IMR-90 (cell line): ENCODE measurements around the gene ADAMTS17. TPM values are rescaled to one million over a fixed set of nuclear protein-coding genes. Genes with fewer than 3 reads are reported as not detected.

ENCODE experiments used
- ATAC-seq: fragments of 200-7000 bp; cut with Tn5 transposase; 2 replicates; pipeline ENCODE4 v1.9.1; 2020; ENCODE audit warnings: low read depth, mild to moderate bottlenecking, moderate library complexity
- BruUV-seq: library from RNA; stranded (reverse); fragments of 400-500 nt; replicated peaks from 2 replicates; lab custom pipeline; 2021; lab: Mats Ljungman, UMichigan
- CTCF ChIA-PET: fragments of 300-600 bp; formaldehyde crosslinking; extraction: SDS; loops from one replicate; lab custom pipeline; 2021; ENCODE audit warnings: antibody characterized with exemption; lab: Yijun Ruan, JAX
- POLR2A ChIA-PET: fragments of 300-600 bp; sonication (Branson Sonifier 250); formaldehyde crosslinking; loops from one replicate; lab custom pipeline; 2022; ENCODE audit warnings: antibody characterized with exemption; ENCODE audit not compliant: unreplicated experiment; lab: Charles Lee
- DNase-seq: peaks from one replicate; pipeline ENCODE4 v3.0.0; 2013
- H2AFZ ChIP-seq: replicated peaks from 2 replicates; pipeline ENCODE3; 2013; ENCODE audit warnings: low read length, mild to moderate bottlenecking; ENCODE audit not compliant: poor library complexity
- H2AK5ac ChIP-seq: 2 replicates; pipeline ENCODE4 v1.6.1; 2013; ENCODE audit warnings: low read depth, low read length, inconsistent platforms
- H2AK9ac ChIP-seq: replicated peaks from 2 replicates; pipeline ENCODE3; 2013; ENCODE audit warnings: mild to moderate bottlenecking, low read depth, low read length, moderate library complexity; ENCODE audit not compliant: poor library complexity
- H2BK120ac ChIP-seq: 2 replicates; pipeline ENCODE4 v1.6.1; 2013; ENCODE audit warnings: low read depth, low read length, inconsistent platforms
- H2BK15ac ChIP-seq: 3 replicates; pipeline ENCODE4 v1.6.1; 2013; ENCODE audit warnings: low read depth, low read length, inconsistent platforms
- H2BK20ac ChIP-seq: 2 replicates; pipeline ENCODE4 v1.6.1; 2013; ENCODE audit warnings: low read depth, mild to moderate bottlenecking, inconsistent platforms, low read length, moderate library complexity
- H2BK5ac ChIP-seq: 2 replicates; pipeline ENCODE4 v1.6.1; 2013; ENCODE audit warnings: mild to moderate bottlenecking, low read depth, low read length, inconsistent platforms; ENCODE audit not compliant: poor library complexity, severe bottlenecking
- H3K14ac ChIP-seq: replicated peaks from 2 replicates; pipeline ENCODE4 v1.6.1; 2013; ENCODE audit warnings: low read depth, low read length, inconsistent platforms
- H3K18ac ChIP-seq: 2 replicates; pipeline ENCODE4 v1.6.1; 2013; ENCODE audit warnings: low read depth, low read length, control low read depth
- H3K23ac ChIP-seq: 2 replicates; pipeline ENCODE4 v1.6.1; 2013; ENCODE audit warnings: low read depth, low read length, inconsistent platforms
- H3K27ac ChIP-seq: 2 replicates; pipeline ENCODE4 v1.5.1; 2013; ENCODE audit warnings: mild to moderate bottlenecking, control low read depth, low read length; ENCODE audit not compliant: insufficient read depth
- H3K27me3 ChIP-seq: 2 replicates; pipeline ENCODE4 v1.6.1; 2013; ENCODE audit warnings: low read length; ENCODE audit not compliant: control insufficient read depth, insufficient read depth
- H3K36me3 ChIP-seq: 2 replicates; pipeline ENCODE4 v1.6.1; 2013; ENCODE audit warnings: low read length, mixed read lengths; ENCODE audit not compliant: control insufficient read depth, insufficient read depth
- H3K4ac ChIP-seq: 2 replicates; pipeline ENCODE4 v1.6.1; 2013; ENCODE audit warnings: low read depth, low read length, inconsistent platforms
- H3K4me1 ChIP-seq: 2 replicates; pipeline ENCODE4 v1.6.1; 2013; ENCODE audit warnings: low read length, mixed read lengths; ENCODE audit not compliant: control insufficient read depth, insufficient read depth
- H3K4me2 ChIP-seq: 2 replicates; pipeline ENCODE4 v1.6.1; 2013; ENCODE audit warnings: low read depth, mild to moderate bottlenecking, control low read depth, low read length, moderate library complexity
- H3K4me3 ChIP-seq: 2 replicates; pipeline ENCODE4 v1.5.1; 2013; ENCODE audit warnings: low read depth, mild to moderate bottlenecking, control low read depth, low read length, moderate library complexity; ENCODE audit not compliant: insufficient read depth
- H3K56ac ChIP-seq: 2 replicates; pipeline ENCODE4 v1.6.1; 2013; ENCODE audit warnings: low read length, inconsistent platforms; ENCODE audit not compliant: insufficient read depth; ENCODE audit errors: extremely low read depth
- H3K79me1 ChIP-seq, 2 experiments: 2 replicates each; pipeline ENCODE4 v1.6.1; 2013; ENCODE audit warnings: low read length in 2 of 2, inconsistent platforms in 1 of 2, low read depth in 1 of 2
- H3K9ac ChIP-seq: 2 replicates; pipeline ENCODE4 v1.6.1; 2013; ENCODE audit warnings: low read depth, low read length, control low read depth
- H3K9me1 ChIP-seq: 2 replicates; pipeline ENCODE4 v1.6.1; 2013; ENCODE audit warnings: low read length, inconsistent platforms; ENCODE audit not compliant: insufficient read depth
- H3K9me3 ChIP-seq: 2 replicates; pipeline ENCODE4 v1.6.1; 2013; ENCODE audit warnings: low read length; ENCODE audit not compliant: control insufficient read depth, insufficient read depth
- H4K20me1 ChIP-seq: 2 replicates; pipeline ENCODE4 v1.6.1; 2013; ENCODE audit warnings: low read length, inconsistent platforms; ENCODE audit not compliant: insufficient read depth
- H4K5ac ChIP-seq: 2 replicates; pipeline ENCODE4 v1.6.1; 2013; ENCODE audit warnings: mild to moderate bottlenecking, low read depth, low read length, control low read depth
- H4K8ac ChIP-seq, 2 experiments: 2 replicates each; pipeline ENCODE4 v1.6.1; 2013; ENCODE audit warnings: low read depth in 2 of 2, low read length in 2 of 2, control low read depth in 1 of 2, inconsistent platforms in 1 of 2
- H4K91ac ChIP-seq: 2 replicates; pipeline ENCODE4 v1.6.1; 2013; ENCODE audit warnings: low read depth, low read length, inconsistent platforms; ENCODE audit not compliant: insufficient read depth
- BHLHE40 ChIP-seq: fragments of 150-350 bp; IDR thresholded peaks from 2 replicates; pipeline ENCODE4 v1.6.1; 2016; ENCODE audit warnings: mild to moderate bottlenecking, low read depth, low read length
- CEBPB ChIP-seq: IDR thresholded peaks from 2 replicates; pipeline ENCODE4 v1.6.1; 2012; ENCODE audit warnings: low read depth, low read length, improper control_type of control experiment
- CHD1 ChIP-seq: IDR thresholded peaks from 2 replicates; pipeline ENCODE4 v1.6.1; 2012; ENCODE audit warnings: low read depth, low read length, improper control_type of control experiment
- FOS ChIP-seq: fragments of 150-350 bp; IDR thresholded peaks from 2 replicates; pipeline ENCODE4 v1.6.1; 2016; ENCODE audit warnings: low read depth, low read length
- MAFK ChIP-seq: IDR thresholded peaks from 2 replicates; pipeline ENCODE4 v1.6.1; 2012; ENCODE audit warnings: low read depth, low read length, improper control_type of control experiment
- MAZ ChIP-seq: IDR thresholded peaks from 2 replicates; pipeline ENCODE4 v1.6.1; 2012; ENCODE audit warnings: low read depth, mild to moderate bottlenecking, low read length, improper control_type of control experiment, moderate library complexity, borderline replicate concordance
- MXI1 ChIP-seq: IDR thresholded peaks from 2 replicates; pipeline ENCODE4 v1.6.1; 2012; ENCODE audit warnings: low read depth, mild to moderate bottlenecking, low read length, moderate library complexity, borderline replicate concordance
- NFE2L2 ChIP-seq: fragments of 150-350 bp; IDR thresholded peaks from 2 replicates; pipeline ENCODE4 v1.6.1; 2016; ENCODE audit warnings: low read depth, mild to moderate bottlenecking, low read length
- POLR2A ChIP-seq: IDR thresholded peaks from 2 replicates; pipeline ENCODE4 v1.6.1; 2012; ENCODE audit warnings: mild to moderate bottlenecking, low read depth, low read length
- RAD21 ChIP-seq: IDR thresholded peaks from 2 replicates; pipeline ENCODE4 v1.6.1; 2012; ENCODE audit warnings: low read length, improper control_type of control experiment
- RCOR1 ChIP-seq: IDR thresholded peaks from 2 replicates; pipeline ENCODE4 v1.6.1; 2012; ENCODE audit warnings: mild to moderate bottlenecking, low read length, improper control_type of control experiment; ENCODE audit not compliant: insufficient replicate concordance
- RFX5 ChIP-seq: IDR thresholded peaks from 2 replicates; pipeline ENCODE4 v1.8.0; 2012; ENCODE audit warnings: low read depth, mild to moderate bottlenecking, low read length, moderate library complexity
- SMC3 ChIP-seq: fragments of 150-350 bp; IDR thresholded peaks from 2 replicates; pipeline ENCODE4 v1.6.1; 2016; ENCODE audit warnings: low read depth, mild to moderate bottlenecking, antibody characterized with exemption, low read length, moderate library complexity
- WGBS, 2 experiments: methylation state at CpG; one replicate each; pipeline versions ENCODE4 v1.1.5 to v1.1.7; 2013; ENCODE audit warnings: missing lambda C conversion rate in 2 of 2; ENCODE audit not compliant: insufficient read length in 1 of 2; ENCODE audit errors: extremely low coverage in 2 of 2; 5-methylcytosine and 5-hydroxymethylcytosine counted together
- dilution Hi-C: fragments of 300-500 bp; cut with HindIII; formaldehyde crosslinking; loops from one replicate; pipeline ENCODE4 v1.14.3; 2018; ENCODE audit warnings: low sequenced_read_pairs; ENCODE audit not compliant: unreplicated experiment
- in situ Hi-C: fragments of 300-500 bp; cut with MboI; formaldehyde crosslinking; loops from 3 replicates; pipeline ENCODE4 v1.14.3; 2019; ENCODE audit warnings: low sequenced_read_pairs, inconsistent platforms, mixed read lengths
- intact Hi-C: fragments of 100-400 bp; cut with micrococcal nuclease; formaldehyde crosslinking; loops from 2 replicates; pipeline ENCODE4 v1.10.0; 2022
- polyA plus RNA-seq, 3 experiments: library from polyadenylated mRNA; depleted of rRNA; stranded (reverse); fragments of >200 nt; gene quantifications; 2 replicates each; pipeline ENCODE4 v1.2.3, GENCODE V29; 2012; ENCODE audit warnings: low replicate concordance in 1 of 3
- total RNA-seq: library from RNA; depleted of rRNA; stranded (reverse); fragments of >200 nt; gene quantifications from 2 replicates; pipeline ENCODE4 v1.2.3, GENCODE V29; 2012
- TF ChIP-seq, protein P1 (sequence below): conservative IDR thresholded peaks from 2 replicates; pipeline ENCODE4 v1.5.1; 2012; ENCODE audit warnings: mild to moderate bottlenecking, low read depth, low read length, improper control_type of control experiment
- TF ChIP-seq, protein P2 (sequence below): fragments of 150-350 bp; IDR thresholded peaks from 2 replicates; pipeline ENCODE4 v1.6.1; 2016; ENCODE audit warnings: low read depth, mild to moderate bottlenecking, low read length, moderate library complexity, borderline replicate concordance
- TF ChIP-seq, protein P3 (sequence below): fragments of 150-350 bp; IDR thresholded peaks from 2 replicates; pipeline ENCODE4 v1.6.1; 2017; ENCODE audit warnings: mild to moderate bottlenecking, antibody characterized with exemption, low read length, low read depth

Gene ADAMTS17
- total and polyA plus RNA-seq, 2 of the 4 experiments (the other 2 are of a cell fraction) = 0.03 TPM; not detected in 1

DNA sequence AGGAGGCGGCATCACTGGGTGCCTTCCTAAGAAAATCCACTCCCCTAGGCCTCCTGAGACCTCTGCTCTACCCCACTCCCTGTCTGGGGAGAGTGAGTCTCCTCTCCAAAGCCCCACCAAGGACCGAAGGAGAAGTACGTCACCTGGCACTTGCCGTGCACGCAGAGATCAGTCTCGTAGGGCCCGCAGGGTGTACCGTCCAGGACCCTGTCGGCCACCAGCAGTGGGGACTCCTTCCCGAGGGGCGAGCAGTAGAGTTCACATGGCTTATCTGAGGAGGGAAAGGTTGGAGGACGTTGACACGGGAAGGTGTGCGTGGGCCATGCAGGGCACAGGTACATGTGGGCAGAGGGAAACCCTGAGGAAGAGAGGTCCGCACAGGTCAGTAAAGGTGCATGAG, 232.9 kb downstream of the ADAMTS17 start:
- Histone ChIP-seq H3K79me1 (no peaks in the 10 kb centered on the region), H2BK20ac (no peak overlapping the region), H2AK5ac (peak overlapping the region; percentile 50; the same call in 1 of the 2 replicates), H3K27ac (no peak overlapping the region), H3K4me3 (no peak overlapping the region), H4K5ac (no peak overlapping the region), H4K8ac (no peak overlapping the region), H2AK9ac (peak overlapping the region; percentile 9), H3K36me3 (no peaks in the 10 kb centered on the region), H4K20me1 (no peaks in the 10 kb centered on the region), H3K14ac (no peak overlapping the region), H2AFZ (no peak overlapping the region), H3K56ac (no peak overlapping the region), H3K23ac (no peak overlapping the region), H2BK15ac (no peak overlapping the region; the same call in 2 of the 3 replicates), H3K9ac (no peak overlapping the region), H3K9me1 (peaks cover 24% of the 10 kb centered on the region), H3K4me1 (peaks cover 22% of the 10 kb centered on the region), H3K4me2 (no peak overlapping the region), H4K91ac (no peak overlapping the region), H3K18ac (no peak overlapping the region), H3K4ac (peak overlapping the region; percentile 23; the same call in 1 of the 2 replicates), H3K9me3 (no peaks in the 10 kb centered on the region), H2BK5ac (no peak overlapping the region), H2BK120ac (peak overlapping the region; percentile 41; the same call in 1 of the 2 replicates), H3K27me3 (no peaks in the 10 kb centered on the region)
- no peak for TF ChIP-seq CEBPB
- no peak for TF ChIP-seq RFX5
- TF ChIP-seq, protein P1, sequence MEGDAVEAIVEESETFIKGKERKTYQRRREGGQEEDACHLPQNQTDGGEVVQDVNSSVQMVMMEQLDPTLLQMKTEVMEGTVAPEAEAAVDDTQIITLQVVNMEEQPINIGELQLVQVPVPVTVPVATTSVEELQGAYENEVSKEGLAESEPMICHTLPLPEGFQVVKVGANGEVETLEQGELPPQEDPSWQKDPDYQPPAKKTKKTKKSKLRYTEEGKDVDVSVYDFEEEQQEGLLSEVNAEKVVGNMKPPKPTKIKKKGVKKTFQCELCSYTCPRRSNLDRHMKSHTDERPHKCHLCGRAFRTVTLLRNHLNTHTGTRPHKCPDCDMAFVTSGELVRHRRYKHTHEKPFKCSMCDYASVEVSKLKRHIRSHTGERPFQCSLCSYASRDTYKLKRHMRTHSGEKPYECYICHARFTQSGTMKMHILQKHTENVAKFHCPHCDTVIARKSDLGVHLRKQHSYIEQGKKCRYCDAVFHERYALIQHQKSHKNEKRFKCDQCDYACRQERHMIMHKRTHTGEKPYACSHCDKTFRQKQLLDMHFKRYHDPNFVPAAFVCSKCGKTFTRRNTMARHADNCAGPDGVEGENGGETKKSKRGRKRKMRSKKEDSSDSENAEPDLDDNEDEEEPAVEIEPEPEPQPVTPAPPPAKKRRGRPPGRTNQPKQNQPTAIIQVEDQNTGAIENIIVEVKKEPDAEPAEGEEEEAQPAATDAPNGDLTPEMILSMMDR = no peak
- TF ChIP-seq RAD21 = no peak
- no peak for TF ChIP-seq MAFK
- no peak for TF ChIP-seq MXI1
- no peak for TF ChIP-seq FOS
- TF ChIP-seq BHLHE40 = no peak
- TF ChIP-seq RCOR1 = no peak
- no peak for TF ChIP-seq SMC3
- TF ChIP-seq CHD1 = no peak
- no peak for TF ChIP-seq MAZ
- TF ChIP-seq POLR2A = no peak
- TF ChIP-seq, protein P2, sequence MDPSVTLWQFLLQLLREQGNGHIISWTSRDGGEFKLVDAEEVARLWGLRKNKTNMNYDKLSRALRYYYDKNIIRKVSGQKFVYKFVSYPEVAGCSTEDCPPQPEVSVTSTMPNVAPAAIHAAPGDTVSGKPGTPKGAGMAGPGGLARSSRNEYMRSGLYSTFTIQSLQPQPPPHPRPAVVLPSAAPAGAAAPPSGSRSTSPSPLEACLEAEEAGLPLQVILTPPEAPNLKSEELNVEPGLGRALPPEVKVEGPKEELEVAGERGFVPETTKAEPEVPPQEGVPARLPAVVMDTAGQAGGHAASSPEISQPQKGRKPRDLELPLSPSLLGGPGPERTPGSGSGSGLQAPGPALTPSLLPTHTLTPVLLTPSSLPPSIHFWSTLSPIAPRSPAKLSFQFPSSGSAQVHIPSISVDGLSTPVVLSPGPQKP = no peak
- TF ChIP-seq NFE2L2 = no peak
- TF ChIP-seq, protein P3, sequence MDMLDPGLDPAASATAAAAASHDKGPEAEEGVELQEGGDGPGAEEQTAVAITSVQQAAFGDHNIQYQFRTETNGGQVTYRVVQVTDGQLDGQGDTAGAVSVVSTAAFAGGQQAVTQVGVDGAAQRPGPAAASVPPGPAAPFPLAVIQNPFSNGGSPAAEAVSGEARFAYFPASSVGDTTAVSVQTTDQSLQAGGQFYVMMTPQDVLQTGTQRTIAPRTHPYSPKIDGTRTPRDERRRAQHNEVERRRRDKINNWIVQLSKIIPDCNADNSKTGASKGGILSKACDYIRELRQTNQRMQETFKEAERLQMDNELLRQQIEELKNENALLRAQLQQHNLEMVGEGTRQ = no peak
- no TSS peak for BruUV-seq
- intact Hi-C loops (no loop called here), dilution Hi-C loops (no loop called here), in situ Hi-C loops (loop anchor here (25.0 kb wide), 1 partner anchor 847 kb away; the partner anchor contains the start of gene LRRC28)
- DNase-seq = no peak
- WGBS, 2 experiments = 80% methylated on average over 3 of the region's 15 CpGs; no CpG with 5 or more reads in 1 of the 2 experiments
- ChIA-PET POLR2A (no interaction called here), CTCF (no interaction called here)
- ATAC-seq = no peak
